ENCODE measurements around the gene HRH1. TPM values are rescaled to one million over a fixed set of nuclear protein-coding genes. Genes with fewer than 3 reads are reported as not detected.
A peak's percentile ranks its signal among the peaks of the same experiment; 100 is the strongest.
"Not testable (repeated sequence)": the region's sequence is repeated elsewhere in the genome, so short reads cannot be mapped to it uniquely, and the experiment has no call there.

HRH1 gene
- total RNA-seq, 1 experiment from 2014 or later: 22.6 TPM

DNA sequence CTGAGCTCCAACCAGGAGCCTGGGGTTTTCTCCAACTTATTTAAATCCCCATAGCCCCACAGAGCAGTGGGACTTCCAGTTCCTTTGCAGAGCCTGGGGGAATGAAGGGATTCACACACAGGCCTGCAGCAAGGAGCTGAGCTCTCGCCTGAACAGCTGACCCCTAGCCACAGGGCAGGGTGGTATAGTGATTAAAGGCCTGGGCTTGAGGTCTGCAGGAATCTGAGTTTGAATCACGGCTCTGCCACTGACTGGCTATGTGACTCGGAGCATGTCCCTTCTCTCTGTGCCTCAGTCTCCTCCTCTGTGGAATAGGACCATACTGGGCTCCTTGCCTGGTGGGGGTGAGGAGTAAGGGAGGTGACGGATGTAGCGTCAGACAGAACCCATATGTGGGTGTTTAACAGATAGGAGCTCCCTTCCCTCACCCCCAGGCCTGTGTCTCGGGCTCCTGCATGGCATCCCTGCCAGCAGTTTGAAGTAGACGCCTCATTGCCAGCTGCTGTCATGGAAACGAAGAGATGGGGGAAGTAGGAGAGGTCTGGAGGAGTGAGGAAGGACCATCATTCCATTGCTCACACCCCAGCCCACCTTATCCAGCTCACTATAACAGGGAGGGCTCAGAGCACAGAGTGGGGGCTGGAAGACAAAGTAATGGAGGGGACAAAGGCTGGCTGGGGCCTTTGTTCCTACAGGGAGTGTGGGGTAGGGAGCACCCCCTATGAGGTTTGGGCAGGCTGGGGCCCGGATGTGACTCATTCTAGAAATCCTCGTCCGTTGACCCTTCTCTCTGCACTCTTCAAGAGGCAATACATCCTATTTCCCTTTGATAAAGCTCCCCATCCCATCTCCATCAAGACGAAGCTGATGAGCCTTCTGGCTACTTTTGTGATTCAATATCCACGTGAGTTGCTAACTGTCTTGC, 14.8 kb downstream of the HRH1 start:
- peak; percentile 91 for DNase-seq (ENCODE audit: low read depth)

- DNase-seq (ENCODE audit: low read depth): peak; percentile 49
Observed at GRCh38 chr3:11170052-11170770, 15.9 kb downstream of the HRH1 start.

GRCh38 chr3:11172096-11172690, 17.9 kb downstream of the HRH1 start:
- no peak for DNase-seq (ENCODE audit: low read depth)

DNA sequence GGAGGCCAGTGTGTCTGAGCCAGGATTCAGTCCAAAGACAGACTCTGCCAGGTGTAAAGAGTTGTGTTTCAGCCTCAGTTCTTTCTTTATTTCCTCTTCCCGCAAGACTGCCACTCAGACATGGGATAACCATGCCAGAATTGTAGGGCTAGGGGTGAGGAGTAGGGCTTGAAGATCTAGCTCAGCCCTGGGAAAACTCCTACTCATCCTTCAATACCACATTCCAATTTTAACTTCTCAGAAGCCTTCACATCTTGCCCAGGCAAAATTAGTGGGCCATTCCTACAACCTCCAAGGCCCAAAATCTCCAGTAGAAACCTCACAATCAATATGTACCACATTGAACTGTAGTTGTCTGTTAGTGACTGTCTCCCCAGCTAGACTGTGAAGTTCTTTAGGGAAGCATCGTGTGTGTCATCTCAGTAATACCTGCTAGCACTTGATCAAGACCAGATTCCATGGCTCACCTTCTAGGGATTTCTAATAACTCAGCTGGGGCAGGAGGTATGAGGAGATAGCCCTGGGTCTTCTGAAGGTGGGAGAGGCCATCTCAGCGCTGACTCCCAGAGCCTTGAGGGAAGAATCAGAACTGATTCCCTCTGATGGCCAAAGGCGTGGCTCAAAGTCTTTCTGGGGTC, 19.7 kb downstream of the HRH1 start:
- no peak for DNase-seq (ENCODE audit: low read depth)

DNA sequence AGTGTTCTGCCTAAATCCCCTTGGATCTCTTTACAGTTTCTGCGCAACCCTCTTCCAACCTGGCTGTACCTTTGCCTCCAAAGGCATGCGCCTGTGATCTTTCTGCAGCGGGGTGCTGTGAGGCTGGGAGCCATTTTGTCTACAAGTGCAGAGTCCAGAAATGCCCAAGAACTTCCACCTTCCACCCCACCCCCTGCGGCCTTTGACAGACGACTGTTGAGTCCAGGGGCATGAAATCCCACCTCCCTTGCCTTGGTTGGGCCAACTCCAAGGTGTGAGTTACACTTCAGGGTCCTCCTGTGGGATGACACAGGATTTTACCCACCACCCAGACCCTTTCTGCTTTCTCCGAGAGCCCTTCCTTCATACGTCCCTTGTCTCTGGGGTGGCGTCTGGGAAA, 24.1 kb downstream of the HRH1 start:
- DNase-seq (ENCODE audit: low read depth): no peak

- not testable (repeated sequence) for DNase-seq (ENCODE audit: low read depth)
Observed at GRCh38 chr3:11184328-11184969, 30.2 kb downstream of the HRH1 start.

- DNase-seq (ENCODE audit: low read depth): no peak
Observed at GRCh38 chr3:11185144-11185543, 30.9 kb downstream of the HRH1 start.

GRCh38 chr3:11185564-11186317, 31.4 kb downstream of the HRH1 start:
- DNase-seq (ENCODE audit: low read depth): peak; percentile 98

DNA sequence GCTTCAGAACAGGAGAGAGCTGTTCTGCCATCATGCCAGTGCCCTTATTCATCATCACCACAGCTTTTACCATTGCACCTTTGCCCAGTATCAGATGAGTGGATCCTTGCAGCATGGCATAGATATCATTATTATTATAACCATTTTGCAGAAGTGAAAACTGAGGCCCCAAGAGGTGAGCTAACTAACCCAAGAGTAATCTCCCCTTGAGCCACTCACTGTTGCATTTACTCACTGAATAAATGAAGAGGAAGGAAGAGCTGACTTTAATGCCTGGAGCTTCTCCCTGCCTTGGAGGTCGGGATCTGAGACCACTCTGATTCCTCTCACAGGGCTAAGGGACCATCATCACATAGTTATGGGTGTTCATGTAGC, 32.0 kb downstream of the HRH1 start:
- no peak for DNase-seq (ENCODE audit: low read depth)

- peak; percentile 32 for DNase-seq (ENCODE audit: low read depth)
Observed at GRCh38 chr3:11186771-11187191, 32.5 kb downstream of the HRH1 start.

GRCh38 chr3:11187681-11188080, 33.4 kb downstream of the HRH1 start:
- DNase-seq (ENCODE audit: low read depth): no peak

- no peak for DNase-seq (ENCODE audit: low read depth)
Observed at GRCh38 chr3:11188231-11188630, 33.9 kb downstream of the HRH1 start.

DNA sequence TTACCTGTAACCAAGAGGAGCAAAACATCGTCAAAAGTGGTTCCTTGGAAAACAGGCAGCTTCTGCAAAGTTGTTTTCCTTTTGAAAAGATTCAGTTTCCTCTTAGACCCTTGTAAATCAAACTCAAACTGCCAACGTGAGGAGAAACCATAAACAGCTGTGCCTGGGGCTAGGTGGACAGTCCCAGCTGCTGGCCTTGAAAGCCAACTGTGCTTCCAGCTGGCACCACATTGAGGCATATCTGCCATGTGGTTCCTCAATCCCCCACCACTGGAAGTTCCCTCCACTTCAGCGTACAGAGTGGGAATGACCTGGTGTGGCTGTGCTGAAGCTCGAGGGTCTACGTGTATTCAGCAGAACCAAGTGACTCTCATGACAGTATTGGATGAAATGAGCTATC, 40.9 kb downstream of the HRH1 start:
- peak; percentile 95 for DNase-seq (ENCODE audit: low read depth)

DNA sequence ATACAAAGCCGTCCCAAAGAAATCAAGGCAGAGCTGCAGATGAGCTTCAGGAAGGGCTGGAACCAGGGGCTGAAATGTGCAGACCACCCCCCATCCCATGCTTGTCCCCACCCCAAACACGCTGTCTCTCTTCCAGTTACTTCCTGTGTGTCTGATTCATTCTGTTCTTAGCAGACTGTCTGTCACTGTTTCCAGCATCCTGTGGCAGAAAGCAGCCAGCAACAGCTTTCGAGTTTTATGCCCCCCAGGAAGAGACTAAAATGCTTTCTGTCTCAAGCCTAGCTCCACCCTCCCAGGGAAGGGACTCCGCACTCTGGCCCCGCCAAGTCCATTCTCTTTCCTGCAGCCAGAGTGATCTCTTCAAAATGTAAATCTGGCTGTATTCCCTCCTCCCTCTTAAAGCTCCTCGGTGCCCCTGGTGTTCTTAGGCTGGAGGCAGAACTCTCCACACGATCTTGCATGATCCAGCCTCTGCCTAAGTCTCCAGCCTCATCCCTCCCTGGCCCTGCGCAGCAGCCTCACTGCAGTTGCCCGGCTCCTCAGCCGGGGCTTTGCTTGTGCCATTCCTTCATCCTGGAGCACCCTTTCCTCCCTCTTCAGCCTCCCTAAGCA, 41.5 kb downstream of the HRH1 start:
- peak; percentile 96 for DNase-seq (ENCODE audit: low read depth)

DNA sequence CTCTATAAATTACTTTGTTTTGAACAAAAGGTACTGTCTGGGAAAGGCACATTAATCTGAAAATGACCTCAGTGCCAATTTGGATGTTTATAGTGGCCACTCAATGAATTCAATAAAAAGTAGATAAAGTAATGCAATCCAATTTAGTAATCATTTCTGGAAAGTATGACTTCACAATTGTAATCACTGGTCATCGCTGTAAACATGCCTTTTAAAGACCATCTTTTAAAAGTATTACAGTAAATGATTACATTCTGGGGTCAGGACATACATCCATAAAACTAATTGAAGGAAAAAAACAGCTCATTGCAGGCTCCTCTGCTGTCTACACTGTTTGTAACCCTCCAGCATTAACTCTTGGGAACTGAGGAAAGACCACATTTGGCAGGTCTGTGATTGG, 43.2 kb downstream of the HRH1 start:
- no peak for DNase-seq (ENCODE audit: low read depth)

GRCh38 chr3:11198070-11198469, 43.8 kb downstream of the HRH1 start:
- DNase-seq (ENCODE audit: low read depth): no peak

DNA sequence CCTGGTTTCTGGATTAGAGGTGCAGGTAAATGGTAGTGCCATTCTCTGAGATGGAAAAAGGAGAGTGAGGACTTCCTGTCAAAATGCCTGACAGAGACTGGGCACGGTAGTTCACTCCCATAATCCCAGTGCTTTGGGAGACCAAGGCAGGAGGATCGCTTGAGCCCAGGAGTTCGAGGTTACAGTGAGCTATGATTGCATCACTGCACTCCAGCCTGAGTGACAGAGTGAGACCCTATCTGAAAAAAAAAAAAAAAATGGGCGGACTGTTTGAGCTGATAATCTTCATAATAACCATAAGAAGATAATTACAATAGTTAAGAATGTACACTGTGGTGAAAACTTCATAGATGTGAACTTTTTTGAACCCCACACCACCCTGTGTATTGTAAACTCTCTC, 44.2 kb downstream of the HRH1 start:
- DNase-seq (ENCODE audit: low read depth): no peak

DNA sequence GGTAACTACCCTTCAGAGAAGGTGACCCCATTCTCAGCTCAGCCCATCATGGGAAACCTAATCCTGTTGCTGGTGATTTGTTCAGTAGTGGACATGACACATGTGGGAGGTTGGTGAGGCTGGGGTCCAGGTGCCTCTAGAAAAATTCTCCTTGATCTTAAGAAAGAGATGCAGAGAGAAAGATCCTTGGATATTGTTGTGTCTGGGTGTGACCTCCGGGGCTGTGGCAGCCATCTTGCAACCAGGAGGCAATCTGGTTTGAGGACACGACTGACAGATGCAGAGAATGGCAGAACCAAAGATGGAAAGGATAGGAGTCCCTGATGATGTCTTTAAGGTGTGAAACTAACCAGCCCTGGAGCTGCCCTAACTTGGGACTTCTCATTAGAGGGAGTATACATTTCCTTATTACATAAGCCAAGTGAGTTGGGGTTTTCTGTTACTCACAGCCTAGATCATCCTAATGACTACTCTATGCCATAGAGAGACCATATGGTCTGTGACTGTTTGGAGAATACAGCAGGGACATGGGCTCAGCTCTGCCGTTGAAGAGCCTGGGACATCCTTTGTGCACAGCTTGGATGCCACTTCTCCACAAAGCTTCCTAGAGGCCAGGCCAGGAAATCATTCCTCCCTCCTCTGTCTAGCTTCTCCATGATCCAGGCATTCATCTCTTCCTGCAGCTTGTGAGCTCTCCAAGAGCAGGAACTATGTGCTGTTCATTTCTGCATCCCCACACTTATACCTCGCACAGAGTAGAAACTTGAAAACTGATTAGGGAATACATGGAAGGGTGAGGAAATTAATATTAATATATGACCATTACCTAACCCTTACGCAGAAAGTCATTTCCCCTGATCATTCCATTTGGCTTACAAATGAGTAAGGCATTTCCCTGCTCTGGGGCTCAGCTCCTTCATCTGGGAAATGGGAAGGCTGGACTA, 45.9 kb downstream of the HRH1 start:
- peak; percentile 53 for DNase-seq (ENCODE audit: low read depth)

Data from RPMI7951 (cell line).